GM13976 (cell line): Measurements from ENCODE around the gene EMC8.

Source experiments
- DNase-seq: peaks from one replicate; pipeline ENCODE4 v3.0.0; 2012; ENCODE audit warnings: low spot score
- CTCF ChIP-seq: IDR thresholded peaks from 2 replicates; pipeline ENCODE4 v1.5.1; 2012; ENCODE audit warnings: borderline replicate concordance, mild to moderate bottlenecking; ENCODE audit not compliant: insufficient read depth; ENCODE audit errors: extremely low read depth, missing control alignments, control extremely low read depth
- in situ Hi-C: fragments of 300-500 bp; cut with MboI; formaldehyde crosslinking; loops from one replicate; pipeline ENCODE4 v1.12.0; 2022; ENCODE audit warnings: low sequenced_read_pairs, mixed read lengths, inconsistent platforms; ENCODE audit not compliant: unreplicated experiment

Gene EMC8

DNA sequence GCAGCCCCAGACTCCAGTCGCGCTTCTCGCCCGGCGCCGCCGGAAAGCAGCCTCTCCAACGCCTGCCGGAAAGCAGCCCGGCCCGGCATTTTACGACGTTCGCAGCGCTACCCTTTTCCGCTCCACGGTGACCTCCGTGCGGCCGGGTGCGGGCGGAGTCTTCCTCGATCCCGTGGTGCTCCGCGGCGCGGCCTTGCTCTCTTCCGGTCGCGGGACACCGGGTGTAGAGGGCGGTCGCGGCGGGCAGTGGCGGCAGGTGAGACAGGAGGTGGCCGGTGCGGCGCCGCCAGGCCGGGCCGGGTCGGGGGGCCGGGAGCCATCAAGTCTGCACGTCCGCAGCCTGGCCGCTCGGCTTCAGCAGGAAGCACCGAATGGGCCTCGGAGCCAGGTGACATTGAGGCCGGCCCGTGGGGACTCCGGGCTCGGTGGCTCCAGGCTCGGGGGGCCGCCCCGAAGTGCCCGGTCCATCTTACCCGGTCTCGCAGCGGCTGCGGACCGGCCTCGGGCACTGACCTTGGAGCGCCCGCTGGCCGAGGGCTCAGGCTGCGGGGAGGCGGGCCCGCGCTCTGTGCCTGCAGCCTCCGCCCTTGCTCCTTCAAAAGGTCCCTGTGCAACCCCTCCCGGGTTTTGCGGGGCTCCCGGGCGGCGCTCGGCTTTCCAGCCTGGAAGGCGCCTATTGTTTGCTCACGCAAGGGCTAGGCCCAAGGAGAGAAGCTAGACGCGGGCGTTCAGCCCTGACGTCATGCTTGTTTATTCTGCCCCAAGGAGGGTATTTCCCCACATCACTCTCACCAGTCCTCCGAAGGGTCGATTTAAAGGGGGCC is at the start of gene EMC8, which contains the start of gene COX4I1:
EMC8 (minus strand) TSS at position 48 of the 824 bp plus-strand sequence. CDS start 249 bp downstream, outside the sequence.
COX4I1 (plus strand) TSS at position 199 of the 824 bp plus-strand sequence. CDS start 1,511 bp downstream, outside the sequence.
- TF ChIP-seq CTCF, result no peak
- in situ Hi-C loops, result loop anchor here (25.0 kb wide), 1 partner anchor 713 kb away; the partner anchor contains the start of gene FOXF1

DNA sequence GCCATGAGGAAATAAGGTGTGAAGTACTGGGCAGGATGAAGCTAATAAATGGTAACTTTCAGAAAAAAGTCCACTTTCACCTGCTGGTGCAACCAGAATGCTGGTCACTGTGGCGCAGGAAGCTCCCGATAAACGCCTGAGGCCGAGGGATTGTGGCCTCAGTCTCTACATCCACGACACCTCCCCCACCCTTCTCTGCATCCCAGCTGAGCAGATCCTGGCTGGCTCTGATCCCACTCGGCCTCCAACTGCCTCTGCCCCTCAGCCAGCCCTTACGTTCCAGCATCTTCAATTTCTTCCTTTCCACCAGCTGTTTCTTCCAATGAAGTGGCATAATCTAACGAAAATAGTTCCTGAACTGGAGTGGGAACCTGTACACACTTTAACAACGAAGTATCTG is 49.6 kb upstream of the EMC8 start:
- TF ChIP-seq CTCF, result no peak
- no peak for DNase-seq
- in situ Hi-C loops, result no loop called here

More for the DNA sequence above, at the start of gene EMC8, which contains the start of gene COX4I1:
- peak; percentile 98 for DNase-seq

DNA sequence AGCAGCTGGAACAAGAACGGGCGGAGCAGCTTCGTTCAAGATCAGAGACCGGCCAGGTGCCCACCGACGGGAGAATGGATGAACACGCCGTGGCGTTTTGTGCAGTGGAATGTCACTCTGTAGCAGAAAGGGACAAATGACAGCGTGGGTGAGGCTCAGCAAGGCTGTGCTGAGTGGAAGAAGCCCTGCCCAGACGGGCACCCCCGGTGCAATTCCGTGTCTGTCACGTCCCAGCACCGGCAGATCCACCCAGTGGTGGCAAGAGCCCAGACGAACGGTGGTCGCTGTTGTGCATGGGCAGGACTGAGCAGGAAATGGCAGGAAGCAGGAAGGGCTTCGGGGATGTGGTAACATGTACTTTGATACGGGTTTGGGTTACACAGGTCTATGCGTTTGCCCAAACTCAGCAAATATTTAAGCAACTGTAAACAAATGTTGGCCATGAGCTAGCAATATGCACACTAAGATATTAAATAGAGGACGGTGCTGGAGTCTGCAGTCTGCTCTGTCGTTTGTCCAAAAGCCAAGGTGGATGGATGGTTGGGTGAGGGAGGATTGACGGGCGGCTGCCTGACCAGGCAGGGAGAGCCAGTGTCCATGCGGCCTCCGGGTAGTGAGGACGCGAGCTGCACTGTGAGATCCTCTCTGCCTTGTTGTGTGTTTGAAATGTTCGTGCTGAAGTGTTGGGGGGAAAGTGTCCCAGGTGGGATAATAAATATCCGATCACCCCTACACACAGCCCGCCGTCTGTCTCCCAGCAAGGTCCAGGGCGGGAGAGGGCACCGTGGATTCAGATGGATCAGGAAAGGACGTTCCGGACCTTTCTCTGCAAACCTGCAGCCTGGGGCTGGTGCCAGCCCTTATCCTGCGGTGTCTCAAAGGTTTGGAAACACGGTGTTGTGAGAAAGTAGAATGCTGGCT is 48.6 kb upstream of the EMC8 start:
- in situ Hi-C loops, result no loop called here
- no peak for DNase-seq
- no peak for TF ChIP-seq CTCF

DNA sequence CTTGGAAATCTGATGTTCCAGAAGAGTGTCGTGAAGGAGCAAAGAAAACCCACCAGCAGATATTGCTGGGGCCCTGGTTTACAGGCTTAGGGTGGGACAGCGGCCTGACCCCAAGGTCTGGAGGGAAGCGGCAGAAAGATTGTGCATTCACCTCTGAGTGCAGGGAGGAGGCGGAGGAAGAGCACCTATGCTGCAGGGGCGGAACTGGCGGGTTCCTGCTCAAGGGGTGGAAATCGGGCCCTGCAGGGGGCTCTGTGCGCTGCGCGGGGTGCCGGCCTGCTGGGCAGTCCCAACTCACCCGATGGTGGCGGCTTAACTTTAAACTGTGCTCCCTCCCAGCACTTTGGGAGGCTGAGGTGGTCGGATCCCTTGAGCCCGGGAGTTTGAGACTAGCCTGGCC is 47.7 kb upstream of the EMC8 start:
- in situ Hi-C loops, result no loop called here
- no peak for TF ChIP-seq CTCF
- DNase-seq, result no peak

DNA sequence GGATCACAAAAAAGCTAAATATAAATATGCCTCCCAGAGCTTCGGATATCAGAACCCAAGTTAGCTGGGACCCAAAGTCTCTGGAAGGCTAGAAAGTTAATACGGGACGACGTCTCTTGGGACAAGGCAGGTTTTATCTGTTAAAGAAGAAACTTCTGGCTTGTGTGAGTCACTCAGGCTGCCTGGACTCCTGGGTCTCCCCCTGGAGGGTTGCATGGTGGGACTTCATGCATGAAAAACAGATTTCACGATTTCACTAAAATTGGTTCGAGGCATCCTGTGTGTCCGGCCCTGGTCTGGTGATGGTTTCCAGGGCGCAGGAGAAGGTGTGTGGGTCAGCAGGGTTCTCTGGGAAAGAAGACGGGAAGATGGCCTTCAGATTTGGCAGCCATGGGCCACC is 47.1 kb upstream of the EMC8 start:
- no peak for TF ChIP-seq CTCF
- DNase-seq, result no peak
- in situ Hi-C loops, result no loop called here

GRCh38 chr16:85845266-85845665 is 45.9 kb upstream of the EMC8 start:
- in situ Hi-C loops, result no loop called here
- DNase-seq, result no peak
- no peak for TF ChIP-seq CTCF
